Measurements from ENCODE around the gene AMFR.

Gene AMFR

DNA sequence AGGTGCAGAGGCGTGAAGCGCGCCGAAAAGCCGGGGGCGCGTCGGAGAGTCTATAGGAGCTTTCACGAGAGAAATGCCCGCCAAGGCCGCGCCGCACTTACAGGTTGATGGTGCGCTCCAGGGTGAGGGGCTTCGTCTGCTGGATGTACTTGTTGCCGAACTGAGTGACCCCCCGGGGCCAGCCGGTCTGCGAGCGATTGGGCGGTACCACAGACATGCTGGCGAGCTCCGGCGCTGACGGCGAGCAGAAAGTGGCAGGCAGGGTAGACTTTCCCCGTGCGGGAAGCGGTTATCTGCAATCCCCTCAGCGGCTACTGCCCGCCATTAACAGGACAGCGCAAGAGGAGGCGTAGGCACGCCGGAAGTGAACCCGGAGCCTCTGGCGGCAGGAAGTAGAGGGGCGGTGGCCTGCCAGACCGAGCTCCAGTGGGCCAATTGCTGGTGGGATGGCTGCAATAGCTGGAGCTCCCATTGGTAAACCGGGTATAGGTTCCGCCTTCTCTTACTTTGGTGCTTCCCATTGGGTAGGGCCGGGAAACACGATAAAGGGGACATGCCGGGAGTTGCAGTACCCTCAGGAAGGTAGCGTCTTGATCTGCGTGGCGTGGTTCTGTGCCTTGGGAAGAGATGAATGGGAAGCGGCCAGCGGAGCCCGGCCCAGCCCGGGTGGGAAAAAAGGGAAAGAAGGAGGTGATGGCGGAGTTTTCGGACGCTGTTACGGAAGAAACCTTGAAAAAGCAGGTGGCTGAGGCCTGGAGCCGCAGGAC is 25.8 kb upstream of the AMFR start, which contains the start of the genes NUDT21 and OGFOD1:
TSS of gene NUDT21 (minus strand) at position 347 of the 767 bp plus-strand sequence. CDS start at position 217, 130 bp downstream.
TSS of gene OGFOD1 (plus strand) at position 569 of the 767 bp plus-strand sequence. CDS start at position 628, 59 bp downstream.
- H3K9me3 ChIP-seq (ENCODE audit: control insufficient read depth, low read length), result no peaks in the 10 kb centered on the region
- H4K91ac ChIP-seq (ENCODE audit: low read length), result no peak within 1 kb of the TSS
- peak within 1 kb of the TSS; percentile 91 to 93 for H3K4me3 ChIP-seq (ENCODE audit: insufficient read depth in 1 of 2, low read depth in 1 of 2, low read length in 2 of 2)
- peak within 1 kb of the TSS; percentile 93 to 97 for H3K18ac ChIP-seq (ENCODE audit: low read depth in 1 of 2, low read length in 2 of 2)
- H3K9ac ChIP-seq (ENCODE audit: low read length), result peak within 1 kb of the TSS; percentile 95
- H3K4ac ChIP-seq (ENCODE audit: low read depth in 1 of 2, low read length in 2 of 2), result peak within 1 kb of the TSS; percentile 94 to 98
- peak within 1 kb of the TSS; percentile 95 for H4K8ac ChIP-seq (ENCODE audit: low read length)
- peak within 1 kb of the TSS; percentile 92 for H2AFZ ChIP-seq (ENCODE audit: low read depth, low read length)
- H3K14ac ChIP-seq (ENCODE audit: low read length in 2 of 2), result peak within 1 kb of the TSS in 1 of 2 experiments; percentile 73
- H3K36me3 ChIP-seq (ENCODE audit: control insufficient read depth in 1 of 2, insufficient read depth in 2 of 2, low read depth in 1 of 2, low read length in 2 of 2), result peaks cover 0 to 45% of the 10 kb centered on the region in 2 experiments
- H2BK5ac ChIP-seq (ENCODE audit: low read depth, low read length, poor library complexity, severe bottlenecking), result peak within 1 kb of the TSS; percentile 75
- H2BK15ac ChIP-seq (ENCODE audit: low read depth, poor library complexity, severe bottlenecking), result no peak within 1 kb of the TSS
- WGBS, result under 1% methylated on average over 56 of the region's 56 CpGs
- DNase-seq, result peak; percentile 99
- no peak within 1 kb of the TSS for H2AK5ac ChIP-seq (ENCODE audit: low read length, severe bottlenecking)
- peaks cover 11% of the 10 kb centered on the region for H3K4me1 ChIP-seq (ENCODE audit: control insufficient read depth, insufficient read depth, low read depth, low read length)
- H3K27me3 ChIP-seq (ENCODE audit: control insufficient read depth in 1 of 2, insufficient read depth in 1 of 2, low read length in 2 of 2), result no peaks in the 10 kb centered on the region
- peak within 1 kb of the TSS; percentile 78 for H3K4me2 ChIP-seq (ENCODE audit: low read length, poor library complexity, severe bottlenecking)
- peak within 1 kb of the TSS in 1 of 2 experiments; percentile 23 for H2BK12ac ChIP-seq (ENCODE audit: low read length in 2 of 2)
- H2BK120ac ChIP-seq (ENCODE audit: low read depth, low read length), result no peak within 1 kb of the TSS
- H3K23ac ChIP-seq (ENCODE audit: low read length in 2 of 2), result peak within 1 kb of the TSS in 1 of 2 experiments; percentile 83
- H3K79me1 ChIP-seq (replicated peaks; ENCODE audit: low read length, poor library complexity, severe bottlenecking), result peaks cover 19% of the 10 kb centered on the region
- peak within 1 kb of the TSS; percentile 74 for H3K27ac ChIP-seq (ENCODE audit: low read length, poor library complexity, severe bottlenecking)

GRCh38 chr16:56450275-56450985 is 25.1 kb upstream of the AMFR start:
- H3K27me3 ChIP-seq (ENCODE audit: control insufficient read depth in 1 of 2, insufficient read depth in 1 of 2, low read length in 2 of 2), result no peaks in the 10 kb centered on the region
- H3K9ac ChIP-seq (ENCODE audit: low read length), result peak overlapping the region; percentile 95
- H3K4me2 ChIP-seq (ENCODE audit: low read length, poor library complexity, severe bottlenecking), result peak overlapping the region; percentile 75
- no peak overlapping the region for H2AK5ac ChIP-seq (ENCODE audit: low read length, severe bottlenecking)
- H2BK5ac ChIP-seq (ENCODE audit: low read depth, low read length, poor library complexity, severe bottlenecking), result peak overlapping the region; percentile 75
- H3K4ac ChIP-seq (ENCODE audit: low read depth in 1 of 2, low read length in 2 of 2), result peak overlapping the region in 1 of 2 experiments; percentile 94
- DNase-seq, result peak; percentile 40
- H3K9me3 ChIP-seq (ENCODE audit: control insufficient read depth, low read length), result no peaks in the 10 kb centered on the region
- H3K4me1 ChIP-seq (ENCODE audit: control insufficient read depth, insufficient read depth, low read depth, low read length), result peaks cover 11% of the 10 kb centered on the region
- peak overlapping the region; percentile 91 to 93 for H3K4me3 ChIP-seq (ENCODE audit: insufficient read depth in 1 of 2, low read depth in 1 of 2, low read length in 2 of 2)
- no peak overlapping the region for H4K91ac ChIP-seq (ENCODE audit: low read length)
- H3K23ac ChIP-seq (ENCODE audit: low read length in 2 of 2), result peak overlapping the region in 1 of 2 experiments; percentile 83
- H3K79me1 ChIP-seq (replicated peaks; ENCODE audit: low read length, poor library complexity, severe bottlenecking), result peaks cover 16% of the 10 kb centered on the region
- H3K27ac ChIP-seq (ENCODE audit: low read length, poor library complexity, severe bottlenecking), result no peak overlapping the region
- no peak overlapping the region for H4K8ac ChIP-seq (ENCODE audit: low read length)
- H2BK15ac ChIP-seq (ENCODE audit: low read depth, poor library complexity, severe bottlenecking), result no peak overlapping the region
- 4% methylated on average over 10 of the region's 18 CpGs for WGBS
- peak overlapping the region in 1 of 2 experiments; percentile 97 for H3K18ac ChIP-seq (ENCODE audit: low read depth in 1 of 2, low read length in 2 of 2)
- no peak overlapping the region for H2BK12ac ChIP-seq (ENCODE audit: low read length in 2 of 2)
- H2BK120ac ChIP-seq (ENCODE audit: low read depth, low read length), result no peak overlapping the region
- H3K14ac ChIP-seq (ENCODE audit: low read length in 2 of 2), result no peak overlapping the region
- H2AFZ ChIP-seq (ENCODE audit: low read depth, low read length), result peak overlapping the region; percentile 92
- peaks cover 0 to 45% of the 10 kb centered on the region in 2 experiments for H3K36me3 ChIP-seq (ENCODE audit: control insufficient read depth in 1 of 2, insufficient read depth in 2 of 2, low read depth in 1 of 2, low read length in 2 of 2)

- Histone ChIP-seq H3K79me1 (replicated peaks; ENCODE audit: low read length, poor library complexity, severe bottlenecking) (peaks cover 16% of the 10 kb centered on the region), H3K4me2 (ENCODE audit: low read length, poor library complexity, severe bottlenecking) (no peak overlapping the region), H3K27ac (ENCODE audit: low read length, poor library complexity, severe bottlenecking) (no peak overlapping the region), H4K91ac (ENCODE audit: low read length) (no peak overlapping the region), H2BK5ac (ENCODE audit: low read depth, low read length, poor library complexity, severe bottlenecking) (no peak overlapping the region), H3K36me3 (ENCODE audit: control insufficient read depth in 1 of 2, insufficient read depth in 2 of 2, low read depth in 1 of 2, low read length in 2 of 2) (peaks cover 9 to 43% of the 10 kb centered on the region in 2 experiments), H2AK5ac (ENCODE audit: low read length, severe bottlenecking) (no peak overlapping the region), H3K23ac (ENCODE audit: low read length in 2 of 2) (no peak overlapping the region), H2BK12ac (ENCODE audit: low read length in 2 of 2) (no peak overlapping the region), H3K14ac (ENCODE audit: low read length in 2 of 2) (no peak overlapping the region), H3K4ac (ENCODE audit: low read depth in 1 of 2, low read length in 2 of 2) (no peak overlapping the region), H2BK15ac (ENCODE audit: low read depth, poor library complexity, severe bottlenecking) (no peak overlapping the region), H3K9ac (ENCODE audit: low read length) (peak overlapping the region; percentile 7), H2AFZ (ENCODE audit: low read depth, low read length) (no peak overlapping the region), H2BK120ac (ENCODE audit: low read depth, low read length) (no peak overlapping the region), H3K4me3 (ENCODE audit: insufficient read depth in 1 of 2, low read depth in 1 of 2, low read length in 2 of 2) (no peak overlapping the region), H3K9me3 (ENCODE audit: control insufficient read depth, low read length) (no peaks in the 10 kb centered on the region), H3K27me3 (ENCODE audit: control insufficient read depth in 1 of 2, insufficient read depth in 1 of 2, low read length in 2 of 2) (no peaks in the 10 kb centered on the region), H3K4me1 (ENCODE audit: control insufficient read depth, insufficient read depth, low read depth, low read length) (peaks cover 11% of the 10 kb centered on the region), H4K8ac (ENCODE audit: low read length) (no peak overlapping the region), H3K18ac (ENCODE audit: low read depth in 1 of 2, low read length in 2 of 2) (no peak overlapping the region)
- no peak for DNase-seq
Measured at GRCh38 chr16:56448005-56448404, 22.7 kb upstream of the AMFR start.

- 83% methylated on average over 1 of the region's 2 CpGs for WGBS
- H2AFZ ChIP-seq (ENCODE audit: low read depth, low read length), result no peak overlapping the region
- no peaks in the 10 kb centered on the region for H3K9me3 ChIP-seq (ENCODE audit: control insufficient read depth, low read length)
- H2BK120ac ChIP-seq (ENCODE audit: low read depth, low read length), result no peak overlapping the region
- H2BK15ac ChIP-seq (ENCODE audit: low read depth, poor library complexity, severe bottlenecking), result no peak overlapping the region
- no peak overlapping the region for H3K23ac ChIP-seq (ENCODE audit: low read length in 2 of 2)
- H3K14ac ChIP-seq (ENCODE audit: low read length in 2 of 2), result no peak overlapping the region
- no peak overlapping the region for H3K9ac ChIP-seq (ENCODE audit: low read length)
- H3K36me3 ChIP-seq (ENCODE audit: control insufficient read depth in 1 of 2, insufficient read depth in 2 of 2, low read depth in 1 of 2, low read length in 2 of 2), result peaks cover 9 to 50% of the 10 kb centered on the region in 2 experiments
- H3K79me1 ChIP-seq (replicated peaks; ENCODE audit: low read length, poor library complexity, severe bottlenecking), result peaks cover 14% of the 10 kb centered on the region
- H2AK5ac ChIP-seq (ENCODE audit: low read length, severe bottlenecking), result no peak overlapping the region
- H3K18ac ChIP-seq (ENCODE audit: low read depth in 1 of 2, low read length in 2 of 2), result no peak overlapping the region
- no peak overlapping the region for H3K4me3 ChIP-seq (ENCODE audit: insufficient read depth in 1 of 2, low read depth in 1 of 2, low read length in 2 of 2)
- no peak for DNase-seq
- no peak overlapping the region for H3K27ac ChIP-seq (ENCODE audit: low read length, poor library complexity, severe bottlenecking)
- H4K8ac ChIP-seq (ENCODE audit: low read length), result no peak overlapping the region
- no peak overlapping the region for H2BK12ac ChIP-seq (ENCODE audit: low read length in 2 of 2)
- no peak overlapping the region for H2BK5ac ChIP-seq (ENCODE audit: low read depth, low read length, poor library complexity, severe bottlenecking)
- H3K4ac ChIP-seq (ENCODE audit: low read depth in 1 of 2, low read length in 2 of 2), result no peak overlapping the region
- H3K27me3 ChIP-seq (ENCODE audit: control insufficient read depth in 1 of 2, insufficient read depth in 1 of 2, low read length in 2 of 2), result no peaks in the 10 kb centered on the region
- peaks cover 8% of the 10 kb centered on the region for H3K4me1 ChIP-seq (ENCODE audit: control insufficient read depth, insufficient read depth, low read depth, low read length)
- no peak overlapping the region for H3K4me2 ChIP-seq (ENCODE audit: low read length, poor library complexity, severe bottlenecking)
- H4K91ac ChIP-seq (ENCODE audit: low read length), result no peak overlapping the region
Measured at GRCh38 chr16:56447286-56447685, 21.9 kb upstream of the AMFR start.

Data from mesenchymal stem cell (in vitro differentiated cells and primary cell).